Measurements from ENCODE around the gene CKAP5. TPM values are rescaled to one million over a fixed set of nuclear protein-coding genes. Genes with fewer than 3 reads are reported as not detected.

Gene CKAP5
- 67.2 to 80.9 TPM (median 74.0 TPM) in 5 replicates for total RNA-seq (2022; extraction: Qiagen RNA extraction)

GRCh38 chr11:46845740-46846509 lies at the start of gene CKAP5:
CKAP5 (minus strand) TSS chr11:46846280; CDS start chr11:46821231, 25,049 bp downstream.

GRCh38 chr11:46719048-46719542 lies 127.0 kb downstream of the CKAP5 start, which contains the start of gene F2:
F2 (plus strand) TSS chr11:46719213; CDS start chr11:46719236, 23 bp downstream.

DNA sequence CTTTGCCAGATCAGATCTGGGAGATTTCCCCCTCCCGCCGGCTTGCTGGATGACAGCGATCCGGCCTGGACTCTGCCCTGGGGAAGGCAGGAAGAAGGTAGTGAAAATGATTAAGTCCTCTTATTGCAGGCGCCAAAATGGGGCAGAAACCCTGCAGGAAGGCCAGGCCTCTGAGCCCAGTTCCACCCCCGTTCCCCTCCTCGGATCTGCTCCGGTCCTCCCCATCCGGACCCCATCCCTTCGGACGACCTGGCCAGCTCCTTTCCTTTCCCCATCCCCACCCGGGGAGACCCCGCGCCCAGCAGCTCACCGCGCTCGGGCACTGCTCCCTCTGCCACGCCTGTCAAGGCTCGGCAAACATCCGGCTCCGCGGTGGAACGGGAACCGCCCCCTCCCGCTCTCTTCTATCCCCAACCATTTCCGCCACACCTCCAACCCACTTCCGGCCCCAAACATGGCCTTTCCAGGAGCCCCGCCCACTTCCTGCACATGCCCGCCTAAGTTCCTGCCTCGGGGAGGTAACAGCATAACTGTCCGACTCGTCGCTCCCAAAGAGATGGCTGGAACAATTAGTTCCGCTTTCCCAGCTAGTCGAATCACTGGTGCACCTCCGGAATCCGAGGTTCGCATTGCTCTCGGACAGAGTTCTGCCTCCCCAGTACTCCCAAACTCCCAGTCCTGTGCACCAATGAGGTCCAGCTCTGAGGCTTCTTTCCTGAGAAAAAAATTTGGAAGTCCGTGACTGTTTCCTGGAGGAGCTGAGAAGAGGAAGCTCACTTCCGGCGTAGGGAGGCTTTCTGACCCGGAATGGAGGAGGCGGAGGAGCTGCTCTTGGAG lies 145.6 kb downstream of the CKAP5 start, which contains the start of the genes ARHGAP1 and ZNF408:
Gene ARHGAP1 (minus strand): TSS at position 379 of the 837 bp plus-strand sequence. CDS start 4,512 bp downstream, outside the sequence.
Gene ZNF408 (plus strand): TSS at position 791 of the 837 bp plus-strand sequence. CDS start 17 bp downstream, at position 808.

Other genes with a start within 250 kb of the CKAP5 start
- gene HARBI1, start 229.1 kb downstream of the CKAP5 start, total RNA-seq (2022; extraction: Qiagen RNA extraction) = 4.7 to 6.2 TPM (median 5.5 TPM) in 5 replicates
- gene ATG13, start 228.7 kb downstream of the CKAP5 start, total RNA-seq (2022; extraction: Qiagen RNA extraction) = 45.7 to 53.8 TPM (median 49.5 TPM) in 5 replicates
- gene ARHGAP1, start 145.7 kb downstream of the CKAP5 start, total RNA-seq (2022; extraction: Qiagen RNA extraction) = 52.9 to 68.8 TPM (median 66.1 TPM) in 5 replicates
- 16.6 to 19.1 TPM (median 18.6 TPM) in 5 replicates for gene ZNF408, start 145.2 kb downstream of the CKAP5 start, total RNA-seq (2022; extraction: Qiagen RNA extraction)
- 2.0 to 2.9 TPM (median 2.1 TPM) in 5 replicates for gene F2, start 127.1 kb downstream of the CKAP5 start, total RNA-seq (2022; extraction: Qiagen RNA extraction)
- gene LRP4, start 72.3 kb upstream of the CKAP5 start, total RNA-seq (2022; extraction: Qiagen RNA extraction) = 7.3 to 10.4 TPM (median 10.0 TPM) in 5 replicates
- gene CSTPP1, start 90.5 kb upstream of the CKAP5 start, total RNA-seq (2022; extraction: Qiagen RNA extraction) = 24.8 to 32.4 TPM (median 29.9 TPM) in 5 replicates